Ishikawa (cell line): ENCODE data around the gene MYO5B.

Source experiments
- CEBPB ChIP-seq: IDR thresholded peaks from 2 replicates; pipeline ENCODE4 v1.6.1; 2012
- CREB1 ChIP-seq: IDR thresholded peaks from 2 replicates; pipeline ENCODE4 v1.6.1; 2012; ENCODE audit warnings: low read depth
- EGR1 ChIP-seq: IDR thresholded peaks from 2 replicates; pipeline ENCODE4 v1.6.1; 2012
- EP300 ChIP-seq: IDR thresholded peaks from 2 replicates; pipeline ENCODE4 v1.6.1; 2012; ENCODE audit warnings: borderline replicate concordance
- FOXM1 ChIP-seq: IDR thresholded peaks from 2 replicates; pipeline ENCODE4 v1.6.1; 2012; ENCODE audit warnings: low read depth, borderline replicate concordance
- NFIC ChIP-seq: IDR thresholded peaks from 2 replicates; pipeline ENCODE4 v1.6.1; 2012
- RAD21 ChIP-seq: IDR thresholded peaks from 2 replicates; pipeline ENCODE4 v1.6.1; 2012; ENCODE audit warnings: low read depth
- TAF1 ChIP-seq: IDR thresholded peaks from 2 replicates; pipeline ENCODE4 v1.6.1; 2012; ENCODE audit warnings: low read depth, mild to moderate bottlenecking
- TCF12 ChIP-seq: IDR thresholded peaks from 2 replicates; pipeline ENCODE4 v1.6.1; 2012; ENCODE audit warnings: low read depth
- TEAD4 ChIP-seq: IDR thresholded peaks from 2 replicates; pipeline ENCODE4 v1.6.1; 2012
- USF1 ChIP-seq: IDR thresholded peaks from 2 replicates; pipeline ENCODE4 v1.6.1; 2012
- YY1 ChIP-seq: IDR thresholded peaks from 2 replicates; pipeline ENCODE4 v1.6.1; 2012; ENCODE audit warnings: low read depth
- ZBTB7A ChIP-seq: IDR thresholded peaks from 2 replicates; pipeline ENCODE4 v1.6.1; 2012; ENCODE audit warnings: low read depth
- TF ChIP-seq, protein P1 (sequence below): IDR thresholded peaks from 2 replicates; pipeline ENCODE4 v1.6.1; 2012; ENCODE audit warnings: low read depth, mild to moderate bottlenecking
- TF ChIP-seq, protein P2 (sequence below): IDR thresholded peaks from 2 replicates; pipeline ENCODE4 v1.6.1; 2012

Gene MYO5B

GRCh38 chr18:50177294-50177992 is 17.5 kb downstream of the MYO5B start:
- TF ChIP-seq TAF1, result no peak
- no peak for TF ChIP-seq CEBPB
- TF ChIP-seq EGR1, result no peak

- TF ChIP-seq NFIC (no peak), YY1 (no peak), ZBTB7A (no peak), CEBPB (no peak), FOXM1 (no peak), EGR1 (no peak), TAF1 (no peak), CREB1 (no peak), EP300 (no peak)
- TF ChIP-seq, protein P1, sequence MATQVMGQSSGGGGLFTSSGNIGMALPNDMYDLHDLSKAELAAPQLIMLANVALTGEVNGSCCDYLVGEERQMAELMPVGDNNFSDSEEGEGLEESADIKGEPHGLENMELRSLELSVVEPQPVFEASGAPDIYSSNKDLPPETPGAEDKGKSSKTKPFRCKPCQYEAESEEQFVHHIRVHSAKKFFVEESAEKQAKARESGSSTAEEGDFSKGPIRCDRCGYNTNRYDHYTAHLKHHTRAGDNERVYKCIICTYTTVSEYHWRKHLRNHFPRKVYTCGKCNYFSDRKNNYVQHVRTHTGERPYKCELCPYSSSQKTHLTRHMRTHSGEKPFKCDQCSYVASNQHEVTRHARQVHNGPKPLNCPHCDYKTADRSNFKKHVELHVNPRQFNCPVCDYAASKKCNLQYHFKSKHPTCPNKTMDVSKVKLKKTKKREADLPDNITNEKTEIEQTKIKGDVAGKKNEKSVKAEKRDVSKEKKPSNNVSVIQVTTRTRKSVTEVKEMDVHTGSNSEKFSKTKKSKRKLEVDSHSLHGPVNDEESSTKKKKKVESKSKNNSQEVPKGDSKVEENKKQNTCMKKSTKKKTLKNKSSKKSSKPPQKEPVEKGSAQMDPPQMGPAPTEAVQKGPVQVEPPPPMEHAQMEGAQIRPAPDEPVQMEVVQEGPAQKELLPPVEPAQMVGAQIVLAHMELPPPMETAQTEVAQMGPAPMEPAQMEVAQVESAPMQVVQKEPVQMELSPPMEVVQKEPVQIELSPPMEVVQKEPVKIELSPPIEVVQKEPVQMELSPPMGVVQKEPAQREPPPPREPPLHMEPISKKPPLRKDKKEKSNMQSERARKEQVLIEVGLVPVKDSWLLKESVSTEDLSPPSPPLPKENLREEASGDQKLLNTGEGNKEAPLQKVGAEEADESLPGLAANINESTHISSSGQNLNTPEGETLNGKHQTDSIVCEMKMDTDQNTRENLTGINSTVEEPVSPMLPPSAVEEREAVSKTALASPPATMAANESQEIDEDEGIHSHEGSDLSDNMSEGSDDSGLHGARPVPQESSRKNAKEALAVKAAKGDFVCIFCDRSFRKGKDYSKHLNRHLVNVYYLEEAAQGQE, result no peak
Observed at GRCh38 chr18:50172367-50172766, 22.6 kb downstream of the MYO5B start.

- TF ChIP-seq TCF12, result no peak
- TF ChIP-seq EGR1, result no peak
- no peak for TF ChIP-seq CEBPB
- TF ChIP-seq, protein P1, result no peak
- TF ChIP-seq ZBTB7A, result no peak
- TF ChIP-seq USF1, result no peak
- TF ChIP-seq, protein P2, sequence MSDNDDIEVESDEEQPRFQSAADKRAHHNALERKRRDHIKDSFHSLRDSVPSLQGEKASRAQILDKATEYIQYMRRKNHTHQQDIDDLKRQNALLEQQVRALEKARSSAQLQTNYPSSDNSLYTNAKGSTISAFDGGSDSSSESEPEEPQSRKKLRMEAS, result no peak
- TF ChIP-seq RAD21, result no peak
- TF ChIP-seq TEAD4, result no peak
- TF ChIP-seq TAF1, result no peak
- no peak for TF ChIP-seq NFIC
- no peak for TF ChIP-seq EP300
- TF ChIP-seq CREB1, result no peak
- TF ChIP-seq FOXM1, result no peak
- TF ChIP-seq YY1, result no peak
Observed at GRCh38 chr18:50171406-50171805, 23.5 kb downstream of the MYO5B start.

- TF ChIP-seq, protein P2, result no peak
- TF ChIP-seq CREB1, result no peak
- no peak for TF ChIP-seq EGR1
- TF ChIP-seq YY1, result no peak
- TF ChIP-seq EP300, result no peak
Observed at GRCh38 chr18:50170004-50170403, 24.9 kb downstream of the MYO5B start.

- TF ChIP-seq, protein P1, result no peak
- TF ChIP-seq EGR1, result no peak
- no peak for TF ChIP-seq RAD21
- no peak for TF ChIP-seq EP300
Observed at GRCh38 chr18:50169149-50169548, 25.8 kb downstream of the MYO5B start.
